Measurements from ENCODE around the gene NDUFA12.

- TF ChIP-seq GATA2 (IDR thresholded peaks at IDR 0.05; ENCODE audit: low read depth, low read length) (no peak), GATA3 (IDR thresholded peaks at IDR 0.05; ENCODE audit: low read depth, low read length) (no peak)
Observed at GRCh38 chr12:94948232-94948810, 55.2 kb downstream of the NDUFA12 start.
